Peyer's patch (tissue), 4 donors: ENCODE results near the gene DOCK10. TPM values are rescaled to one million over a fixed set of nuclear protein-coding genes. Genes with fewer than 3 reads are reported as not detected.
"Not testable (repeated sequence)": the region's sequence is repeated elsewhere in the genome, so short reads cannot be mapped to it uniquely, and the experiment has no call there.

Experiments used
- DNase-seq, 3 donors: peaks; one replicate each; pipeline ENCODE4 v3.0.0-alpha.2; 2017 to 2019
- H3K27ac ChIP-seq, 4 donors: fragments of 200-600 bp; sonication (generic); one replicate each; pipeline ENCODE4 v1.5.1; 2016 to 2019
- H3K27me3 ChIP-seq, 2 donors: fragments of 200-600 bp; sonication (generic); one replicate each; pipeline ENCODE4 v1.5.1; 2019
- H3K36me3 ChIP-seq, 3 donors: fragments of 200-600 bp; sonication (generic); one replicate each; pipeline ENCODE4 v1.5.1; 2016 to 2019
- H3K4me1 ChIP-seq, 4 donors: fragments of 200-600 bp; sonication (generic); one replicate each; pipeline ENCODE4 v1.5.1; 2016 to 2019
- H3K4me3 ChIP-seq, 4 donors: fragments of 200-600 bp; sonication (generic); 1 replicate in 3 of 4; 2 replicates in 1 of 4; pipeline ENCODE4 v1.5.1; 2016 to 2019; ENCODE audit warnings: mild to moderate bottlenecking in 1 of 4
- H3K9me3 ChIP-seq, 4 donors: fragments of 200-600 bp; sonication (generic); one replicate each; pipeline ENCODE4 v1.5.1; 2016 to 2019; ENCODE audit warnings: mild to moderate bottlenecking in 1 of 4
- CTCF ChIP-seq, 6 experiments: fragments of 450-650 bp in 4 of 6; fragments of 200-600 bp in 2 of 6; sonication (generic) in 1 of 6; IDR thresholded peaks; one replicate each; pipeline ENCODE4 v1.5.1; 2017 to 2019; ENCODE audit warnings: antibody characterized with exemption in 6 of 6, mild to moderate bottlenecking in 3 of 6, moderate library complexity in 1 of 6
- POLR2A ChIP-seq, 2 donors: fragments of 450-650 bp; IDR thresholded peaks; one replicate each; pipeline ENCODE4 v1.5.1; 2017; ENCODE audit warnings: antibody characterized with exemption in 2 of 2, mild to moderate bottlenecking in 2 of 2, moderate library complexity in 2 of 2
- total RNA-seq, 4 donors: library from RNA; depleted of rRNA; stranded (reverse); fragments of >200 nt; gene quantifications; one replicate each; pipeline ENCODE4 v1.1.0, GENCODE V29; 2016

DOCK10 gene
- total RNA-seq, 4 donors from 2014 or later, result 14.6 to 97.4 (median 23.5) TPM

- no peaks in the 10 kb centered on the region for H3K9me3 ChIP-seq
- DNase-seq, result no peak
- H3K27ac ChIP-seq, result peak overlapping the region in 1 of 4 donors; percentile 25
- H3K36me3 ChIP-seq, result no peaks in the 10 kb centered on the region
- TF ChIP-seq POLR2A (IDR thresholded peaks at IDR 0.05), result no peak
- TF ChIP-seq CTCF (IDR thresholded peaks at IDR 0.05), result no peak
- no peaks in the 10 kb centered on the region for H3K4me1 ChIP-seq
- no peak overlapping the region for H3K4me3 ChIP-seq
- H3K27me3 ChIP-seq, result no peaks in the 10 kb centered on the region
Measured at GRCh38 chr2:225056330-225057073, 14.2 kb upstream of the DOCK10 start.

- no peaks in the 10 kb centered on the region for H3K36me3 ChIP-seq
- H3K4me1 ChIP-seq, result no peaks in the 10 kb centered on the region
- H3K9me3 ChIP-seq, result no peaks in the 10 kb centered on the region
- peak overlapping the region in 1 of 4 donors; percentile 39 for H3K27ac ChIP-seq
- no peaks in the 10 kb centered on the region for H3K27me3 ChIP-seq
- no peak for DNase-seq
- no peak overlapping the region for H3K4me3 ChIP-seq
- TF ChIP-seq POLR2A (IDR thresholded peaks at IDR 0.05) (no peak), CTCF (IDR thresholded peaks at IDR 0.05) (no peak)
Measured at GRCh38 chr2:225055714-225056113, 13.4 kb upstream of the DOCK10 start.

- TF ChIP-seq CTCF (IDR thresholded peaks at IDR 0.05), result no peak
- TF ChIP-seq POLR2A (IDR thresholded peaks at IDR 0.05), result no peak
- no peaks in the 10 kb centered on the region for H3K4me1 ChIP-seq
- no peak overlapping the region for H3K4me3 ChIP-seq
- no peaks in the 10 kb centered on the region for H3K36me3 ChIP-seq
- no peaks in the 10 kb centered on the region for H3K27me3 ChIP-seq
- DNase-seq, result peak in 1 of 3 donors; percentile 22
- H3K9me3 ChIP-seq, result no peaks in the 10 kb centered on the region
- H3K27ac ChIP-seq, result peak overlapping the region in 1 of 4 donors; percentile 31
Measured at GRCh38 chr2:225052703-225053102, 10.4 kb upstream of the DOCK10 start.

GRCh38 chr2:225047502-225047901, 5.2 kb upstream of the DOCK10 start:
- H3K27me3 ChIP-seq, H3K27ac ChIP-seq, DNase-seq, H3K4me3 ChIP-seq, H3K9me3 ChIP-seq, H3K36me3 ChIP-seq, H3K4me1 ChIP-seq: not testable (repeated sequence)

GRCh38 chr2:225042800-225043167, 516 bp upstream of the DOCK10 start:
- TF ChIP-seq CTCF (IDR thresholded peaks at IDR 0.05) (no peak), POLR2A (IDR thresholded peaks at IDR 0.05) (no peak)
- peaks cover 0 to 6% (median 0%) of the 10 kb centered on the region in 4 donors for H3K4me1 ChIP-seq
- no peaks in the 10 kb centered on the region for H3K36me3 ChIP-seq
- DNase-seq, result no peak
- H3K4me3 ChIP-seq, result peak overlapping the region; percentile 58 to 90 (median 72)
- no peaks in the 10 kb centered on the region for H3K9me3 ChIP-seq
- H3K27ac ChIP-seq, result peak overlapping the region in 3 of 4 donors; percentile 54 to 85 (median 72)
- H3K27me3 ChIP-seq, result no peaks in the 10 kb centered on the region

- H3K4me3 ChIP-seq, result peak overlapping the region; percentile 58 to 90 (median 72)
- H3K27me3 ChIP-seq, result no peaks in the 10 kb centered on the region
- peaks cover 0 to 6% (median 0%) of the 10 kb centered on the region in 4 donors for H3K4me1 ChIP-seq
- peak; percentile 56 to 72 (median 57) for DNase-seq
- no peaks in the 10 kb centered on the region for H3K36me3 ChIP-seq
- peak overlapping the region; percentile 53 to 85 (median 63) for H3K27ac ChIP-seq
- TF ChIP-seq CTCF (IDR thresholded peaks at IDR 0.05), result no peak
- TF ChIP-seq POLR2A (IDR thresholded peaks at IDR 0.05), result no peak
- H3K9me3 ChIP-seq, result no peaks in the 10 kb centered on the region
Measured at GRCh38 chr2:225041207-225041850, 939 bp downstream of the DOCK10 start.
